Measurements from ENCODE around the gene GABARAPL1. TPM values are rescaled to one million over a fixed set of nuclear protein-coding genes. Genes with fewer than 3 reads are reported as not detected.
A peak's percentile ranks its signal among the peaks of the same experiment; 100 is the strongest.

GABARAPL1 gene
- total RNA-seq, 1 donor from 2014 or later, result 114 TPM

GRCh38 chr12:10249690-10250455, 37.2 kb downstream of the GABARAPL1 start:
- Histone ChIP-seq H3K27ac (no peak overlapping the region), H3K36me3 (no peaks in the 10 kb centered on the region), H3K27me3 (no peaks in the 10 kb centered on the region), H3K9me3 (no peaks in the 10 kb centered on the region), H3K4me1 (no peaks in the 10 kb centered on the region), H3K4me3 (no peak overlapping the region)
- ATAC-seq (peak; percentile 35), DNase-seq (no peak)
- intact Hi-C loops (cut with DNase I), result no loop called here
- TF ChIP-seq CTCF (IDR thresholded peaks at IDR 0.05), result no peak

DNA sequence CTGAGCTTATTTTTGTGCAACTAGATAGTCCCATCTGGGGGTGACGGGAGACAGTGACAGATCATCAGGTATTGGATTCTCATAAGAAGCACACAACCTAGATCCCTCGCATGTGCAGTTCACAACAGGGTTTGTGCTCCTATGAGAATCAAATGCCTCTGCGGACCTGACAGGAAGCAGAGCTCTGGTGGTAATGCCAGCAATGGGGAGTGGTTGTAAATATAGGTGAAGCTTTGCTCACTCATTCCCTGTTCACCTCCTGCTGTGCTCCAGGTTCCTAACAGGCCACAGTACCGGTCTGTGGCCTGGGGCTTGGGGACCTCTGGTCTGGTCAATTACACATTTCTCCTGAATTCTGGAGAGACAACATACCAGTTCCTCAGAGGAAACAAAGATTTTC, 39.0 kb downstream of the GABARAPL1 start:
- no peaks in the 10 kb centered on the region for H3K9me3 ChIP-seq
- TF ChIP-seq CTCF (IDR thresholded peaks at IDR 0.05), result no peak
- intact Hi-C loops (cut with DNase I), result no loop called here
- no peak for DNase-seq
- H3K27ac ChIP-seq, result no peak overlapping the region
- H3K36me3 ChIP-seq, result no peaks in the 10 kb centered on the region
- no peak for ATAC-seq
- no peaks in the 10 kb centered on the region for H3K27me3 ChIP-seq
- H3K4me1 ChIP-seq, result no peaks in the 10 kb centered on the region
- H3K4me3 ChIP-seq, result no peak overlapping the region

DNA sequence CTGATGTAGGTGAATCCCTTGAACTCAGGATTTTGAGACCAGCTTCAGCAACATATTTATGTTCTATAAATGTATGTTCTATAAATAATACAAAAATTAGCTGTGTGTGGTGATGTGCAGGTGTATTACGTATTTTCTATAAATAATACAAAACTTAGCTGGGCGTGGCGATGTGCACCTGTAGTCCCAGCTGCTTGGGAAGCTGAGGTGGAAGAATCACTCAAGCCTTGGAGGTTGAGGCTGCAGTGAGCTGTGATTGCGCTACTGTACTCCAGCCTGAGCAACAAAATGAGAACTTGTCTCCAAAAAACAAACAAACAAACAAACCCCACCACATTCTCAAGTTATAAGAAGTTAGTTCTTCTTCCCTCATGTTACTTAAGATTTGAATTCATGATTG, 39.5 kb downstream of the GABARAPL1 start:
- no peak for DNase-seq

GRCh38 chr12:10256064-10256463, 43.4 kb downstream of the GABARAPL1 start:
- H3K36me3 ChIP-seq, result no peaks in the 10 kb centered on the region
- ATAC-seq (no peak), DNase-seq (no peak)
- H3K4me3 ChIP-seq, result no peak overlapping the region
- no peaks in the 10 kb centered on the region for H3K9me3 ChIP-seq
- intact Hi-C loops (cut with DNase I), result no loop called here
- no peaks in the 10 kb centered on the region for H3K27me3 ChIP-seq
- TF ChIP-seq CTCF (IDR thresholded peaks at IDR 0.05), result no peak
- H3K27ac ChIP-seq, result no peak overlapping the region
- H3K4me1 ChIP-seq, result no peaks in the 10 kb centered on the region

More for the DNA sequence above, 39.5 kb downstream of the GABARAPL1 start:
- intact Hi-C loops (cut with DNase I), result no loop called here
- TF ChIP-seq CTCF (IDR thresholded peaks at IDR 0.05), result no peak
- H3K9me3 ChIP-seq, result no peaks in the 10 kb centered on the region
- H3K27ac ChIP-seq, result no peak overlapping the region
- H3K27me3 ChIP-seq, result no peaks in the 10 kb centered on the region
- no peak overlapping the region for H3K4me3 ChIP-seq
- H3K36me3 ChIP-seq, result no peaks in the 10 kb centered on the region
- no peaks in the 10 kb centered on the region for H3K4me1 ChIP-seq
- no peak for ATAC-seq

- intact Hi-C loops (cut with DNase I), result no loop called here
- Histone ChIP-seq H3K4me3 (no peak overlapping the region), H3K27ac (no peak overlapping the region), H3K36me3 (no peaks in the 10 kb centered on the region), H3K9me3 (no peaks in the 10 kb centered on the region), H3K27me3 (no peaks in the 10 kb centered on the region), H3K4me1 (no peaks in the 10 kb centered on the region)
- ATAC-seq, result no peak
- no peak for TF ChIP-seq CTCF (IDR thresholded peaks at IDR 0.05)
- no peak for DNase-seq
Observed at GRCh38 chr12:10260927-10261326, 48.2 kb downstream of the GABARAPL1 start.
